Measurements from ENCODE around the gene SECISBP2L.

SECISBP2L gene

DNA sequence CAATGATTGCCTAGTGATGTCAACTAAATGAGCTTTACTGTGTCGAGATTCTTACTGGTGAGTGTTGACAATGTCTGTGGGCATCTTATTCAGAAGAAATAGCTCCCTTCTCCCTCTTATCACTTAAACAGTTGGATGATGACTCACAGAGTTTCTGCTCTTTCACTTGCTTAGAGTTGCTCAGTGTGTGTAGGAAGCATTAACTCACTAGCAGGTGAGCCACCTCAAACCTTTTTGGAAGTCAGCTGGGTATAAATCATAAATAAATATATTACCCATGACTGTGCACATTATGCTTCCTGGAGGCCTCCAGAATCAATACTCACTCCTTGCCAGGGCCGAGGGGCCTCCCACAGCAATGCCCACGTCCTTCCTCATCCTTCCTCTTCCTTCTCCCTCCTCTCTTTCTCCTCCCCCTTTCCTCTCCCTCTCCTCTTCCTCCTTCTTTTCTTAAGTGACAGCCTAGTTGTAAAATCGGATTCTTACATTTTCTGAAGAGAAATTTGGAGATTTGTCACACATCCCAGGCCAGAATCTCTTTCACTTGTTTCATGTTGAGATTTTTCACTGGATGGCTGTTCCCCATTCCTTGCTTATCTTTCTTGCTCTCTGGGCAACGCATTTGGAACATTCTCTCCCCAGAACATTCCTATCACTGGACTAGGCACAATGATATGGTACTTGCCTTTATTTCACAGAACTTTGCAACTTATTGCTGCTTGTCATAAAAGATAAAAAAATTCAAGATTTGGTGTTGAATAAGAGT is 100.0 kb downstream of the SECISBP2L start:
- TF ChIP-seq, protein P1, sequence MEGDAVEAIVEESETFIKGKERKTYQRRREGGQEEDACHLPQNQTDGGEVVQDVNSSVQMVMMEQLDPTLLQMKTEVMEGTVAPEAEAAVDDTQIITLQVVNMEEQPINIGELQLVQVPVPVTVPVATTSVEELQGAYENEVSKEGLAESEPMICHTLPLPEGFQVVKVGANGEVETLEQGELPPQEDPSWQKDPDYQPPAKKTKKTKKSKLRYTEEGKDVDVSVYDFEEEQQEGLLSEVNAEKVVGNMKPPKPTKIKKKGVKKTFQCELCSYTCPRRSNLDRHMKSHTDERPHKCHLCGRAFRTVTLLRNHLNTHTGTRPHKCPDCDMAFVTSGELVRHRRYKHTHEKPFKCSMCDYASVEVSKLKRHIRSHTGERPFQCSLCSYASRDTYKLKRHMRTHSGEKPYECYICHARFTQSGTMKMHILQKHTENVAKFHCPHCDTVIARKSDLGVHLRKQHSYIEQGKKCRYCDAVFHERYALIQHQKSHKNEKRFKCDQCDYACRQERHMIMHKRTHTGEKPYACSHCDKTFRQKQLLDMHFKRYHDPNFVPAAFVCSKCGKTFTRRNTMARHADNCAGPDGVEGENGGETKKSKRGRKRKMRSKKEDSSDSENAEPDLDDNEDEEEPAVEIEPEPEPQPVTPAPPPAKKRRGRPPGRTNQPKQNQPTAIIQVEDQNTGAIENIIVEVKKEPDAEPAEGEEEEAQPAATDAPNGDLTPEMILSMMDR (IDR thresholded peaks at IDR 0.05; ENCODE audit: borderline replicate concordance, extremely low read depth, low read length, poor library complexity, severe bottlenecking), result no peak
- no peak for TF ChIP-seq EZH2 (IDR thresholded peaks at IDR 0.05; ENCODE audit: borderline replicate concordance, low read depth, low read length, severe bottlenecking)
- Histone ChIP-seq H3K4me2 (ENCODE audit: insufficient read depth, low read length) (no peak overlapping the region), H3K4me1 (ENCODE audit: insufficient read depth, low read length) (no peaks in the 10 kb centered on the region), H3K9ac (ENCODE audit: low read depth, low read length) (no peak overlapping the region), H3K36me3 (ENCODE audit: insufficient read depth, low read length) (no peaks in the 10 kb centered on the region), H3K27ac (ENCODE audit: low read length) (no peak overlapping the region), H2AFZ (ENCODE audit: low read depth, low read length) (no peak overlapping the region), H4K20me1 (ENCODE audit: insufficient read depth, low read length) (no peaks in the 10 kb centered on the region), H3K9me3 (ENCODE audit: insufficient read depth, low read length, severe bottlenecking) (no peaks in the 10 kb centered on the region), H3K79me2 (ENCODE audit: insufficient read depth, low read length) (no peaks in the 10 kb centered on the region), H3K4me3 (ENCODE audit: low read depth in 1 of 2, low read length in 2 of 2) (no peak overlapping the region), H3K27me3 (ENCODE audit: insufficient read depth, low read length, poor library complexity) (no peaks in the 10 kb centered on the region)
- DNase-seq, result no peak
- no peak for ATAC-seq (ENCODE audit: insufficient read depth, low read depth)

- H3K79me2 ChIP-seq (ENCODE audit: insufficient read depth, low read length), result no peaks in the 10 kb centered on the region
- no peak for TF ChIP-seq EZH2 (IDR thresholded peaks at IDR 0.05; ENCODE audit: borderline replicate concordance, low read depth, low read length, severe bottlenecking)
- TF ChIP-seq, protein P1 (IDR thresholded peaks at IDR 0.05; ENCODE audit: borderline replicate concordance, extremely low read depth, low read length, poor library complexity, severe bottlenecking), result no peak
- DNase-seq (no peak), ATAC-seq (ENCODE audit: insufficient read depth, low read depth) (no peak)
- no peaks in the 10 kb centered on the region for H3K4me1 ChIP-seq (ENCODE audit: insufficient read depth, low read length)
- no peak overlapping the region for H3K9ac ChIP-seq (ENCODE audit: low read depth, low read length)
- H3K27ac ChIP-seq (ENCODE audit: low read length), result no peak overlapping the region
- H3K27me3 ChIP-seq (ENCODE audit: insufficient read depth, low read length, poor library complexity), result no peaks in the 10 kb centered on the region
- no peaks in the 10 kb centered on the region for H3K9me3 ChIP-seq (ENCODE audit: insufficient read depth, low read length, severe bottlenecking)
- no peaks in the 10 kb centered on the region for H3K36me3 ChIP-seq (ENCODE audit: insufficient read depth, low read length)
- no peak overlapping the region for H2AFZ ChIP-seq (ENCODE audit: low read depth, low read length)
- no peak overlapping the region for H3K4me2 ChIP-seq (ENCODE audit: insufficient read depth, low read length)
- no peaks in the 10 kb centered on the region for H4K20me1 ChIP-seq (ENCODE audit: insufficient read depth, low read length)
- no peak overlapping the region for H3K4me3 ChIP-seq (ENCODE audit: low read depth in 1 of 2, low read length in 2 of 2)
Measured at GRCh38 chr15:48945386-48945785, 100.9 kb downstream of the SECISBP2L start.

GRCh38 chr15:48941904-48942303 is 104.3 kb downstream of the SECISBP2L start:
- TF ChIP-seq EZH2 (IDR thresholded peaks at IDR 0.05; ENCODE audit: borderline replicate concordance, low read depth, low read length, severe bottlenecking), result no peak
- TF ChIP-seq, protein P1 (IDR thresholded peaks at IDR 0.05; ENCODE audit: borderline replicate concordance, extremely low read depth, low read length, poor library complexity, severe bottlenecking), result no peak
- H3K4me3 ChIP-seq (ENCODE audit: low read depth in 1 of 2, low read length in 2 of 2), result no peak overlapping the region
- H3K27ac ChIP-seq (ENCODE audit: low read length), result no peak overlapping the region
- H3K9me3 ChIP-seq (ENCODE audit: insufficient read depth, low read length, severe bottlenecking), result no peaks in the 10 kb centered on the region
- H2AFZ ChIP-seq (ENCODE audit: low read depth, low read length), result no peak overlapping the region
- no peaks in the 10 kb centered on the region for H3K27me3 ChIP-seq (ENCODE audit: insufficient read depth, low read length, poor library complexity)
- no peaks in the 10 kb centered on the region for H3K79me2 ChIP-seq (ENCODE audit: insufficient read depth, low read length)
- no peak for ATAC-seq (ENCODE audit: insufficient read depth, low read depth)
- no peak overlapping the region for H3K9ac ChIP-seq (ENCODE audit: low read depth, low read length)
- no peak overlapping the region for H3K4me2 ChIP-seq (ENCODE audit: insufficient read depth, low read length)
- H3K36me3 ChIP-seq (ENCODE audit: insufficient read depth, low read length), result no peaks in the 10 kb centered on the region
- DNase-seq, result no peak
- no peaks in the 10 kb centered on the region for H4K20me1 ChIP-seq (ENCODE audit: insufficient read depth, low read length)
- no peaks in the 10 kb centered on the region for H3K4me1 ChIP-seq (ENCODE audit: insufficient read depth, low read length)
